Omental fat pad (tissue), 4 donors: ENCODE measurements around the gene LRPAP1. TPM values are rescaled to one million over a fixed set of nuclear protein-coding genes. Genes with fewer than 3 reads are reported as not detected.

Source experiments
- ATAC-seq: fragments of 150-250 bp; one replicate; pipeline ENCODE4 v1.9.1; 2016; ENCODE audit warnings: mild to moderate bottlenecking, moderate library complexity; ENCODE audit not compliant: low FRiP score
- DNase-seq: peaks from one replicate; pipeline ENCODE4 v3.0.0-alpha.2; 2019; ENCODE audit warnings: low spot score
- CTCF ChIP-seq, 3 donors: fragments of 450-650 bp; IDR thresholded peaks; one replicate each; pipeline ENCODE4 v1.5.1; 2016 to 2017; ENCODE audit warnings: antibody characterized with exemption in 3 of 3, mild to moderate bottlenecking in 3 of 3, moderate library complexity in 2 of 3
- total RNA-seq, 4 donors: library from RNA; depleted of rRNA; stranded (reverse); fragments of >200 nt; gene quantifications; one replicate each; pipeline ENCODE4 v1.1.0, GENCODE V29; 2016

The LRPAP1 gene
- total RNA-seq, 4 donors from 2014 or later, result 119 to 141 (median 127) TPM

- no peak for TF ChIP-seq CTCF (IDR thresholded peaks at IDR 0.05)
- ATAC-seq, result no peak
- no peak for DNase-seq
Observed at GRCh38 chr4:3476341-3476747, 55.9 kb downstream of the LRPAP1 start.

GRCh38 chr4:3475713-3476260 lies 56.4 kb downstream of the LRPAP1 start:
- DNase-seq (no peak), ATAC-seq (no peak)
- no peak for TF ChIP-seq CTCF (IDR thresholded peaks at IDR 0.05)

- TF ChIP-seq CTCF (IDR thresholded peaks at IDR 0.05), result no peak
- DNase-seq, result no peak
- no peak for ATAC-seq
Observed at GRCh38 chr4:3475041-3475712, 57.0 kb downstream of the LRPAP1 start.

GRCh38 chr4:3473996-3474765 lies 58.0 kb downstream of the LRPAP1 start:
- TF ChIP-seq CTCF (IDR thresholded peaks at IDR 0.05), result no peak
- DNase-seq, result no peak
- ATAC-seq, result no peak

- DNase-seq (no peak), ATAC-seq (no peak)
- no peak for TF ChIP-seq CTCF (IDR thresholded peaks at IDR 0.05)
Observed at GRCh38 chr4:3473181-3473950, 58.9 kb downstream of the LRPAP1 start.

GRCh38 chr4:3472411-3473141 lies 59.6 kb downstream of the LRPAP1 start:
- TF ChIP-seq CTCF (IDR thresholded peaks at IDR 0.05), result no peak
- DNase-seq (no peak), ATAC-seq (no peak)
